GOT3 (cell line): ENCODE measurements around the gene CTNND2.
"Not testable (repeated sequence)": the region's sequence is repeated elsewhere in the genome, so short reads cannot be mapped to it uniquely, and the experiment has no call there.

Source experiments
- DNase-seq: peaks from one replicate; lab custom pipeline; 2025; ENCODE audit warnings: mixed read lengths; lab: John Stamatoyannopoulos, UW

The CTNND2 gene

DNA sequence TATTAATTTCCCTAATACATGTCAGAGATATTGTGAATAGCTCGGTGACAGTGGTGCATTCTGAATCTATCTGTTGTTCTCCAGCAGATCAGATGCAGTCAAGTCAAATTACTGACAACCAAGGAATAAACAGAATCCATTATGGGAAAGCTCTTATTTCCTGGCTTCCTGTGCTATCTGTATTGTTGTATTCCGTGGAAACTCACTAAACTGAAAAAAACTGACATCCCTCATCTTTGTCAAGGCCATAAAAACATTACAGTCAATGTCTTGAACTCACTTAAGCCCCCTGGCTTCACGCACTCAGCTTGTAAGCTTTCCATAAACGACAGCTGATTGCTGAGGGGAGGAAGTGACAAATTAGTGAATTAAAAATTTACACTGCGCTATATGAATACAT is 245.9 kb downstream of the CTNND2 start:
- DNase-seq: no peak

- DNase-seq: no peak
Observed at GRCh38 chr5:11656916-11657315, 247.3 kb downstream of the CTNND2 start.

DNA sequence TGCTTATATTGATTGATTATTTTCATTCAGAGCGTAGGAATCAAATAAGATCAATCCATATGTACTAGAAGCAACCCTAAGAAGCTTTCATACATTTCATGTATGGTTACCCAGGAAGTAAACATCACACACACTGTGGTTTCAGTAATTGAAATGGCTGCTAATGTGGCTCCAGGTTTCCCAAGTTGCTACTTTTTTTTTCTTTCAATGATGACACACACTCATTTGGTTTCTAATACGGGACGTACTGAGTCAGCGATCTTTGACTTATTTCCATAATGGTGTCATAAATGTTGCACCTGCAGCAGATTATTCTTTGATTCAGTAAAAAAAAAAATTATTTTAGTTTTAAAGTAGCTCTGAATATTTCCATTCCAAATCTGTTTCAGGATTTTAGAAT is 248.6 kb downstream of the CTNND2 start:
- DNase-seq: no peak

DNA sequence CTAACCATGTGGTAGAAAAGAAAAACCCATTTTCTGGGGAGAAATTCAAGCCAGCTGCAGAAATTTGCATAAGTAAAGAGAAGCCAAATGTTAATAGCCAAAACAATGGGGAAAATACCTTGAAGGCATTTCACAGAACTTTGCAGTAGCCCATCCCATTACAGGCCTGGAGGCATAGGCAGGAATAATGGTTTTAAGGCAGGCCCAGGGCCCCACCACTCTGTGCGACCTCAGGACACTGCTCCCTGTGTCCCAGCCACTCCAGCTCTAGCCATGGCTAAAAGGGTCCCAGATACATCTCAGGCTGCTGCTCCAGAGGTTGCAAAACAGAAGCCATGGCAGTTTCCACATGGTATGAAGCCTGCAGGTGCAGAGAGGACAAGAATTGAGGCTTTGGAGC is 253.3 kb downstream of the CTNND2 start:
- no peak for DNase-seq

DNA sequence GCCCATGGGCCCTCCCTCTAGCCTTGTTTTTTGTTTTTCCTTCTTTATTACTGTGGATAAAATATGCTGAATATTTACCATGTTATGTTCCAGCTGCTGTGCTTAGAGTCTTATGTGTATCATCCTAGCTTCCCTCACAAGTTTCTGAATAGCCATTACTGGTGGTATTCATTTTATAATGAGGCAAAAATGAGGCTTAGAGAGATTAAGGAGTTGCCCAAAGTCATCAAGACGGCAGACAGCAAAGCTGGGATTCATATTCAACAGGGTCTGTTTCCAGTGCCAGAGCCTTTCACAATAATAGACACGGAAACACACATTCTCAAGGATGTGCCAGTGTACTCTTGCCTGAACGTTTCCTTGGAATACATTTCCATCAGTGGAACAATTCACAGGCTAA is 258.1 kb downstream of the CTNND2 start:
- no peak for DNase-seq

GRCh38 chr5:11642438-11642837 is 261.8 kb downstream of the CTNND2 start:
- DNase-seq: no peak

DNA sequence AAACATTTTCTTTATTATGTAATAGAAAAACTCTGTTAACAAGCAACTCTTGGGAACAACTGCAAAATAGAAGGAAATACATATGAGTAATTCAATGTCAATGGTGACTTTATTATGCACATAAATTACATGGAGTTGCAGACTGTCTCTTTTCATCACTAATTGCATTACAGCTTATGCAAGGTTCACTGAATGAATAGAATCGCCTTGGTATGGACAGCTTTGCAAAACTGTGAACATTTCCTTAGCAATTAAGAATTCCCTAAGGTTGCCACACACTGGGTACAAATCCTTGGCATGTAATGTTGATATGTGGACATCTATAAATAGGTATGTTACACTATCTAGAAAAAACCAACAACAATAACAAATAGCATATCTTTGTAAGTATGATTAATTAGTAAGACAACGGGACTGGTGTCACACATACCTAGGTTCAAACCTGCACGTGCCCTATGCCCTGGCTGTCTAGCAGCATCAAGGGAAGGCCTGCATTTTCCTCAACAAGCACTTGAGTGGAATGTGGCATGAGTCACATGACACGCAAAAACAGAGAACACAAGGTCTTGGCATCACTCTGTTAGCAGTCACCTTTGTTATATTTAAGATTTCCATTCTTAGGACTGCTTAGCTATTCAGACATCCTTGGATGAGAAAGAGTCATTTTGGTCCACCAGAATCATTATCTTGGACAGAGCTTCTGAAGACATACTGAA is 263.9 kb downstream of the CTNND2 start:
- no peak for DNase-seq

DNA sequence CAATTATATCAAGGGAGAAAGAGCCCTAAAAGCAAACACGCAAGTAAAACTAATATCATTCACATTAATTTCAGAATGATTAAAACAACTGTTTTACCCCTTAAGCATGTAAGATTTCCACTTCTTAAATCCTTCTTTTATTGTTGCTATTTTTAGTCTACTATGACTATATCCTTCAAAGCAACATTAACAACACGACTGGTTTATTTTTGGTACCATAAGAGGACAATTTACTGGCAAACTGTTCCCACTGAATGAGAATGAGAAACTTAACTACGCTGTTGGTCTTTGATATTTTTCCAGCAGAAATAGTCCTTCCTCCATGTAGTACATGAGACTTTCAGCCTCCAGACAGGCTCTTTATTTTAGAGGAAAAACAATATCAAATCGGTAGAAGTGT is 281.5 kb downstream of the CTNND2 start:
- DNase-seq: no peak

GRCh38 chr5:11620172-11620571 is 284.1 kb downstream of the CTNND2 start:
- no peak for DNase-seq

DNA sequence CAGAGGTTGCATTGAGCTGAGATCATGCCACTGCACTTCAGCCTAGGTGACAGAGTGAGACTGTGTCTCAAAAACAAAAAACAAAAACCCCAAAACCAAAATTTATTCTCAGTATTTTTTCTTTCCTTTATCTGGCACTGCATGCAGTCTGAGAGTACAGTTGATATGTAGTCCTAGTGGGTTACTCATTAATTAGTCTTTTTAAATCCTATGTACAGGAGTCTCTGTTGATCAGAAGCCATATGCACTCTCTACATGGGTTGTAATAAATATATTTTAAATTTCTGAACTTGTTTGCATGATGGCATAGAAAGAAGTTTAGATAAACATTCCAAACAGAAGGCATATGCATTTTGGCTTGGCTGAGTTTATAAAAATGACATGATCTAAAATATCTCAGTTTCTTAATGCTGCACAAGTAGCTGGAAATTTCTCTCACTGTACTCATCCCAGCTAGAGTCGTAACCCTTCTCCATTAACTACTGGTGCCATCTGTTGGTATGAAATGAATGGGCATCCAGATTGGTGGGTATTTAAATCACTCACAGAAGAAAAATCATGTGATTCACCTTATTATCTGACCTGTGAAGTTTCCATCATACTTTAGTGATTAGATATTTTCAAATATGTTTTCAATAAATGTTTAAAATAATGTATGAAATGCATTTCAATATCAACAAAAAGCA is 284.8 kb downstream of the CTNND2 start:
- no peak for DNase-seq

GRCh38 chr5:11617080-11617479 is 287.2 kb downstream of the CTNND2 start:
- DNase-seq: no peak

GRCh38 chr5:11616624-11617023 is 287.6 kb downstream of the CTNND2 start:
- DNase-seq: not testable (repeated sequence)

- no peak for DNase-seq
Observed at GRCh38 chr5:11611011-11611410, 293.2 kb downstream of the CTNND2 start.

GRCh38 chr5:11609570-11610303 is 294.5 kb downstream of the CTNND2 start:
- DNase-seq: no peak

GRCh38 chr5:11608530-11608929 is 295.7 kb downstream of the CTNND2 start:
- no peak for DNase-seq

- DNase-seq: no peak
Observed at GRCh38 chr5:11607944-11608483, 296.2 kb downstream of the CTNND2 start.

DNA sequence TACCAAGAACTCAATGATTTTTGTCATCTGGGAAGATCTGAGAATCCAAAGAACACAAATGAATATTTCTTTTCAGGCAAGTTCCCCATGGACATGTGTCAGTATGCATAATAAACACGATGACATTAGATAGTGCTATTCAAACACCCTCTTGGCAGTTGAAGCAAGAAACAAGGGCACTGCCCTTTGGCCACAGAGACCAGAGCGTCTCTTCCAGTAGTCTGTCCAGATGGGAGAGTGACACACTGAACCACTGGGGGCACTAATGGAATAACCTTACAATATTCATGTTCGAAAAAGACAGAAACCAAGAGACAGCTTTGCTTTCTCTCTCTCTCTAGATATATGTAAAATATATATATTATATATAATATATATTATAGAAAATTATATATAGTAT is 301.9 kb downstream of the CTNND2 start:
- no peak for DNase-seq

DNA sequence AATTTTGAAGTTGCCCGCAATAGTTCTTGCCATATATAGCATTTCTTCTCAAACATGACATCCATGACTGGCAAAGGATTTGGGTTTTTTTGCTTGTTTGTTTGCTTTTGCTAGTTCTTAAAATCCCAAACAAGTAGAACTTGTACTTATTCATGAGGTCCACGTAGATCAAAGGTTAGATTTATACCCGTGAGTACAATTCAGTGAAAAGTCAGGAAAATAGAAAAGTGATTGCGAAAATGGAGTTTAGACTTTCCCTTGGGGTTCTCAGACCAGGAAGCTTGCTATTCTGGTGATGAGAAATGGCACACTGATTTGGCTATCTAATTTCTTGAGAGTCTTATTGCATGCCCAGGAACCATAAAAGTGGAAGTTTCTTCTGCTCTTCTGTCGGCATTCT is 304.7 kb downstream of the CTNND2 start:
- DNase-seq: no peak

DNA sequence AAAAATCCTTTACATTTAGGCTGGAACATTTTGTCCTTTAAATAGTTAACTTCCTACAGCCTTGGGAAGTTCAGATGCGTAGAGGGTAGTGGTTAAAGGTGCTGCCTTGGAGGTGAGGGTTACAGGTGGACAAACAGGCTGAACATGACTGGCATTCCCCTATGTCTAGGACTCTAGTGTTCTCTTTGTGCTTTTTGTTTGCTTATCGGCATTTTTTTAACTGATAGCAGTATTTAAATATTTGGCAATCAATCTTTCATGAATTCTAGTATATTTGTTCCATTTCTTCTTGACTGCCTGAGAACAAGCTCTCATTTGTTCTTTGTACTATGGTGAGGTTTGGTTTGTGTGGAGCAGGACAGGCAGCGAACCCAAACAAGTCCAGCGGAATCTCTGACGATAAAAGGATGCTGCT is 307.6 kb downstream of the CTNND2 start:
- DNase-seq: no peak

DNA sequence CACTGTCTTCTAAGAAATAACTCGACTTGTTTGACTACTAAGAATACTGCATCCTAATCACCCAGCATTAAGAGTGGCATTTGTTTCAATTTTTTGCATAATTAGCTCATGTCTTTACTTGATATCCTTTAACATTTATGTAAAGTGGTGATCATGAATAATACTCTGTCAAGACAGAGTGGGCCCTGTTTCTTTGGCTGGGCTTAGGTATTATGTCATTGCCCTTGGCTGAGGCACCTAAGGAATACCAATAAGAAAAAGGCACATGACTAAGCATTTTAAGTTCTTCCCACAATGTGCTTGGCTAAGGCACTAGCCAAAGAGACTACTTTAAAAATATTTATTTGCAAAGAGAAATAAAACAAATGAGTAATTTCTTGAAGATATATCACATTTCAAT is 308.1 kb downstream of the CTNND2 start:
- DNase-seq: no peak

DNA sequence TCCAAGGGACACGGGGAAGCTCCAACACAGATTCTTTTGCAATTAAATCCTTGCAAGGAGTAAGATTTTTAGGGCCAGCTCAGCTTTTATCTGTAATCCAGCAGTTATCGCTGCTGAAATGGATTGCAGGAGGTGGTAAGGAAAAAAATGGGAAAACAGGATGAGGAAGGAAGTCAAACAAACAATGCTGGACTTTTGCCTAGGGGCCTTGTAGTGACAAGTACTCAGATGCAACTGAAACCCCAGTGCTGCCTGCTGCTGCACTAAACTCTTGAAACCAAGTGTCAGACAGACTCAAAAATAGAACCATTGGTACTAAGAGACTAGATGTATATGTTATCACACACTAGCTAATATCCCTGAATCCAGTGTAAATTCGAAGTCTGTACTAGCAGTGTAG is 309.2 kb downstream of the CTNND2 start:
- DNase-seq: no peak

DNA sequence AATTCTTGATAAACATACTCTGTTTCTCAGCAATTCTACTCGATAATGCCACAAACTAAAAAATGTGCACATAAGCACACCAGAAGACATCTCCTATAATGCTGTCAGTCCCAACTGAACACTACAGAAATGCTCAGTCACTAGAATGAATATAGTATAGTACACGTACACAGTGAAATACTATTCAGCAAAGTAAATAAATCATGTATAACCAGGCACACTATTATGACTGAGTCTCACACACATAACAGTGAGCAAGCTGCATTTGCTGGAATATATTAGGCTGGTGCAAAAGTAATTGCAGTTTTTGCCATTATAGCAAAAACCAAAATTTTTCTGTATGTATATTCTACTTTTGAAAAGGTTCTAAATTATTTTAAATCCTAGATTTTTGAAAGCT is 310.2 kb downstream of the CTNND2 start:
- DNase-seq: no peak

DNA sequence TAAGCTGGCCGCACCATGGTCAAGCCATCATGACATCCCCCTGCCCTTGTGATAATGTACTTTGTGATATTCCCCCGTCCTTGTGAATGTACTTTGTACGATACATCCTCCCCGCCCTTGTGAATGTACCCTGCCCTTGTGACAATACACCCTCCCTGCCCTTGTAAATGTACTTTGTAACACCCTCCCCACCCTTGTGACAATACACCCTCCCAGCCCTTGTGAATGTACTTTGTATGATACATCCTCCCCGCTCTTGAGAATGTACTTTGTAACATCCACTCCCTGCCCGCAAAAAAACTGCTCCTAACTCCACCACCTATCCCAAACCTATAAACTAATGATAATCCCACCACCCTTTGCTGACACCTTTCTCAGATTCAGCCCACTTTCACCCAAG is 313.8 kb downstream of the CTNND2 start:
- DNase-seq: no peak
